ENCODE measurements around the gene ASTL. TPM values are rescaled to one million over a fixed set of nuclear protein-coding genes. Genes with fewer than 3 reads are reported as not detected.

The ASTL gene
- total and polyA plus RNA-seq, 9 of the 15 experiments (the other 6 are each of a cell fraction or from before 2014, with no cell fraction given) = not detected

DNA sequence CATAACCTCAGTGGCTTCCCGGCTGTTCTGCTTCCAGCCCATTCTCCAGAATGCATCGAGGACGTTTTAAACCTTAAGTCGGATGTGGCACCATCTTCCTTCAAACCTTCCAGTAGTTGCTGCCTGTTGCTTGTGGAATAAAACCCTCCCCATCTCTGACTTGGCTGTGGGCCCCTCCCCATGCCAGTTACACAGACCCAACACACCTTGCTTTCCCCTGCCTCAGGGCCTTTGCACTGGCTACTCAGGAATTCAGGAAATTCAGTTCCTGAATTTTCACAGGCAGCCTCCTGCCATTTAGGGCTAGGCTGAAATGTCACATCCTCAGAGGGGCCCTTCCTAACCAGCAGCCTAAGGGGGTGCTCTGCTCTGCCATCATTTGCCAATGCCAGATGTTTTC lies 16.9 kb downstream of the ASTL start:
- peaks cover 29 to 84% of the 10 kb centered on the region in 2 experiments; a peak in 4 of 5 replicates for H3K27me3 ChIP-seq (ENCODE audit: control insufficient read depth in 2 of 2, insufficient read depth in 2 of 2, low read length in 2 of 2)
- no peak for TF ChIP-seq DACH1 (IDR thresholded peaks at IDR 0.05; ENCODE audit: partially characterized antibody)
- TF ChIP-seq NCOA4 (IDR thresholded peaks at IDR 0.05; ENCODE audit: partially characterized antibody) = no peak
- no peak for TF ChIP-seq ERF (CRISPR knock-in tag; IDR thresholded peaks at IDR 0.05)
- TF ChIP-seq, protein P1, sequence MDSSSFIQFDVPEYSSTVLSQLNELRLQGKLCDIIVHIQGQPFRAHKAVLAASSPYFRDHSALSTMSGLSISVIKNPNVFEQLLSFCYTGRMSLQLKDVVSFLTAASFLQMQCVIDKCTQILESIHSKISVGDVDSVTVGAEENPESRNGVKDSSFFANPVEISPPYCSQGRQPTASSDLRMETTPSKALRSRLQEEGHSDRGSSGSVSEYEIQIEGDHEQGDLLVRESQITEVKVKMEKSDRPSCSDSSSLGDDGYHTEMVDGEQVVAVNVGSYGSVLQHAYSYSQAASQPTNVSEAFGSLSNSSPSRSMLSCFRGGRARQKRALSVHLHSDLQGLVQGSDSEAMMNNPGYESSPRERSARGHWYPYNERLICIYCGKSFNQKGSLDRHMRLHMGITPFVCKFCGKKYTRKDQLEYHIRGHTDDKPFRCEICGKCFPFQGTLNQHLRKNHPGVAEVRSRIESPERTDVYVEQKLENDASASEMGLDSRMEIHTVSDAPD (CRISPR knock-in tag; IDR thresholded peaks at IDR 0.05) = no peak
- TF ChIP-seq, protein P2, sequence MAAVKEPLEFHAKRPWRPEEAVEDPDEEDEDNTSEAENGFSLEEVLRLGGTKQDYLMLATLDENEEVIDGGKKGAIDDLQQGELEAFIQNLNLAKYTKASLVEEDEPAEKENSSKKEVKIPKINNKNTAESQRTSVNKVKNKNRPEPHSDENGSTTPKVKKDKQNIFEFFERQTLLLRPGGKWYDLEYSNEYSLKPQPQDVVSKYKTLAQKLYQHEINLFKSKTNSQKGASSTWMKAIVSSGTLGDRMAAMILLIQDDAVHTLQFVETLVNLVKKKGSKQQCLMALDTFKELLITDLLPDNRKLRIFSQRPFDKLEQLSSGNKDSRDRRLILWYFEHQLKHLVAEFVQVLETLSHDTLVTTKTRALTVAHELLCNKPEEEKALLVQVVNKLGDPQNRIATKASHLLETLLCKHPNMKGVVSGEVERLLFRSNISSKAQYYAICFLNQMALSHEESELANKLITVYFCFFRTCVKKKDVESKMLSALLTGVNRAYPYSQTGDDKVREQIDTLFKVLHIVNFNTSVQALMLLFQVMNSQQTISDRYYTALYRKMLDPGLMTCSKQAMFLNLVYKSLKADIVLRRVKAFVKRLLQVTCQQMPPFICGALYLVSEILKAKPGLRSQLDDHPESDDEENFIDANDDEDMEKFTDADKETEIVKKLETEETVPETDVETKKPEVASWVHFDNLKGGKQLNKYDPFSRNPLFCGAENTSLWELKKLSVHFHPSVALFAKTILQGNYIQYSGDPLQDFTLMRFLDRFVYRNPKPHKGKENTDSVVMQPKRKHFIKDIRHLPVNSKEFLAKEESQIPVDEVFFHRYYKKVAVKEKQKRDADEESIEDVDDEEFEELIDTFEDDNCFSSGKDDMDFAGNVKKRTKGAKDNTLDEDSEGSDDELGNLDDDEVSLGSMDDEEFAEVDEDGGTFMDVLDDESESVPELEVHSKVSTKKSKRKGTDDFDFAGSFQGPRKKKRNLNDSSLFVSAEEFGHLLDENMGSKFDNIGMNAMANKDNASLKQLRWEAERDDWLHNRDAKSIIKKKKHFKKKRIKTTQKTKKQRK (IDR thresholded peaks at IDR 0.05; ENCODE audit: borderline replicate concordance, low read depth, low read length) = no peak
- no peak for TF ChIP-seq ZNF780A (CRISPR knock-in tag; IDR thresholded peaks at IDR 0.05)
- no peak for TF ChIP-seq ZBTB7A (IDR thresholded peaks at IDR 0.05; ENCODE audit: borderline replicate concordance, control insufficient read depth, low read depth, low read length)
- TF ChIP-seq TEAD1 (CRISPR knock-in tag; IDR thresholded peaks at IDR 0.05) = no peak
- H3K4me2 ChIP-seq (ENCODE audit: insufficient read depth, low read length) = no peak overlapping the region
- CTCF ChIA-PET (ENCODE audit: low intra/inter-chr PET ratio) = no interaction called here
- no peaks in the 10 kb centered on the region for H3K36me3 ChIP-seq (ENCODE audit: control insufficient read depth, insufficient read depth, low read length)
- no peaks in the 10 kb centered on the region for H3K9me1 ChIP-seq (ENCODE audit: control insufficient read depth, insufficient read depth, low read length)
- FAIRE-seq (no peak), ATAC-seq (no peak), DNase-seq (ENCODE audit: extremely low read depth in 1 of 4, low spot score in 3 of 4) (no peak)
- no peak overlapping the region for H3K9ac ChIP-seq (ENCODE audit: insufficient read depth in 1 of 2, low read depth in 2 of 2, low read length in 2 of 2)
- POLR2A ChIA-PET = no interaction called here
- peaks cover 17% of the 10 kb centered on the region for H4K20me1 ChIP-seq (replicated peaks; ENCODE audit: control insufficient read depth, insufficient read depth, low read length)
- H3K4me1 ChIP-seq (replicated peaks in 1 of 2; ENCODE audit: control insufficient read depth in 2 of 2, insufficient read depth in 2 of 2, low read length in 2 of 2) = peaks cover 3 to 25% of the 10 kb centered on the region in 2 experiments; a peak in 4 of 5 replicates
- BruUV-seq (replicated peaks) = no TSS peak
- in situ Hi-C loops (cut with MboI) (no loop called here), intact Hi-C loops (cut with micrococcal nuclease) (no loop called here)
- H3K4me3 ChIP-seq = no peak overlapping the region
- H3K9me3 ChIP-seq (replicated peaks; ENCODE audit: control insufficient read depth, insufficient read depth, low read depth, low read length) = no peaks in the 10 kb centered on the region
- no peaks in the 10 kb centered on the region for H3K79me2 ChIP-seq (ENCODE audit: control insufficient read depth, insufficient read depth, low read length)
- H2AFZ ChIP-seq (ENCODE audit: low read depth, low read length) = no peak overlapping the region
- H3K27ac ChIP-seq (ENCODE audit: extremely low read depth, low read depth, low read length) = no peak overlapping the region
- WGBS (ENCODE audit: insufficient coverage, low coverage, missing lambda C conversion rate) = 5% methylated on average over 4 of the region's 4 CpGs
